ENCODE results near the gene NGEF.

- no peak for TF ChIP-seq ZNF274 (IDR thresholded peaks at IDR 0.05; ENCODE audit: insufficient read depth, insufficient read length)
- no peak for TF ChIP-seq REST (IDR thresholded peaks at IDR 0.05; ENCODE audit: low read depth, low read length)
- TF ChIP-seq POLR2AphosphoS5 (IDR thresholded peaks at IDR 0.05; ENCODE audit: low read length) = no peak
- no peak for TF ChIP-seq ETV6 (conservative IDR thresholded peaks at IDR 0.05 in 1 of 2, IDR thresholded peaks at IDR 0.05 in 1 of 2; ENCODE audit: borderline replicate concordance in 1 of 2, low read depth in 1 of 2)
- no peak for TF ChIP-seq NKRF (conservative IDR thresholded peaks at IDR 0.05)
Observed at GRCh38 chr2:232981356-232981755, 31.7 kb downstream of the NGEF start.
